RWPE2 (cell line): ENCODE results near the gene AFG1L.
A peak's percentile ranks its signal among the peaks of the same experiment; 100 is the strongest.

Source experiments
- ATAC-seq: fragments of 200-7000 bp; cut with Tn5 transposase; 3 replicates; pipeline ENCODE4 v1.9.1; 2021; ENCODE audit warnings: low read depth
- DNase-seq: peaks from one replicate; pipeline ENCODE4 v3.0.0-alpha.2; 2020; ENCODE audit warnings: low spot score
- H3K27ac ChIP-seq: fragments of 450-650 bp; 2 replicates; pipeline ENCODE4 v1.5.1; 2017; ENCODE audit warnings: mild to moderate bottlenecking; ENCODE audit not compliant: poor library complexity, severe bottlenecking
- H3K27me3 ChIP-seq: fragments of 250-450 bp; sonication (Bioruptor Pico); 2 replicates; pipeline ENCODE4 v1.5.1; 2021; ENCODE audit warnings: mild to moderate bottlenecking, moderate library complexity; ENCODE audit not compliant: insufficient read depth, poor library complexity, severe bottlenecking
- H3K36me3 ChIP-seq: fragments of 250-450 bp; sonication (Bioruptor Pico); 2 replicates; pipeline ENCODE4 v1.5.1; 2020; ENCODE audit warnings: low read depth, mild to moderate bottlenecking, moderate library complexity
- H3K4me1 ChIP-seq: fragments of 250-450 bp; sonication (Bioruptor Pico); 2 replicates; pipeline ENCODE4 v1.5.1; 2021; ENCODE audit warnings: mild to moderate bottlenecking, moderate library complexity; ENCODE audit not compliant: insufficient read depth, poor library complexity, severe bottlenecking
- H3K4me3 ChIP-seq: fragments of 250-450 bp; sonication (Bioruptor Pico); 2 replicates; pipeline ENCODE4 v1.5.1; 2021; ENCODE audit warnings: mild to moderate bottlenecking, moderate library complexity; ENCODE audit not compliant: severe bottlenecking
- H3K9me3 ChIP-seq: fragments of 250-450 bp; sonication (Bioruptor Pico); 2 replicates; pipeline ENCODE4 v1.5.1; 2021; ENCODE audit warnings: mild to moderate bottlenecking, moderate library complexity; ENCODE audit not compliant: severe bottlenecking
- CTCF ChIP-seq: fragments of 450-650 bp; IDR thresholded peaks from one replicate; pipeline ENCODE4 v1.5.1; 2017; ENCODE audit warnings: mild to moderate bottlenecking, moderate library complexity; ENCODE audit not compliant: poor library complexity, severe bottlenecking

The AFG1L gene

GRCh38 chr6:108549241-108549640 lies 254.4 kb downstream of the AFG1L start:
- Histone ChIP-seq H3K4me3 (no peak overlapping the region), H3K27ac (no peak overlapping the region), H3K4me1 (no peaks in the 10 kb centered on the region), H3K9me3 (no peaks in the 10 kb centered on the region), H3K27me3 (no peaks in the 10 kb centered on the region), H3K36me3 (no peaks in the 10 kb centered on the region)
- DNase-seq (no peak), ATAC-seq (no peak)
- no peak for TF ChIP-seq CTCF

GRCh38 chr6:108549741-108550140 lies 254.9 kb downstream of the AFG1L start:
- H3K4me3 ChIP-seq, result no peak overlapping the region
- peaks cover under 1% of the 10 kb centered on the region for H3K4me1 ChIP-seq
- no peaks in the 10 kb centered on the region for H3K27me3 ChIP-seq
- no peak for DNase-seq
- H3K27ac ChIP-seq, result no peak overlapping the region
- no peaks in the 10 kb centered on the region for H3K36me3 ChIP-seq
- ATAC-seq, result no peak
- no peak for TF ChIP-seq CTCF
- H3K9me3 ChIP-seq, result no peaks in the 10 kb centered on the region

GRCh38 chr6:108550256-108550655 lies 255.4 kb downstream of the AFG1L start:
- ATAC-seq (no peak), DNase-seq (no peak)
- no peaks in the 10 kb centered on the region for H3K27me3 ChIP-seq
- H3K27ac ChIP-seq, result no peak overlapping the region
- H3K36me3 ChIP-seq, result no peaks in the 10 kb centered on the region
- no peak overlapping the region for H3K4me3 ChIP-seq
- no peaks in the 10 kb centered on the region for H3K9me3 ChIP-seq
- H3K4me1 ChIP-seq, result peaks cover 6% of the 10 kb centered on the region
- no peak for TF ChIP-seq CTCF

- Histone ChIP-seq H3K27me3 (no peaks in the 10 kb centered on the region), H3K4me1 (peaks cover 17% of the 10 kb centered on the region), H3K9me3 (no peaks in the 10 kb centered on the region), H3K27ac (peak overlapping the region; percentile 29), H3K36me3 (no peaks in the 10 kb centered on the region), H3K4me3 (no peak overlapping the region)
- TF ChIP-seq CTCF, result peak; percentile 1
- DNase-seq, result no peak
- peak; percentile 10; the same call in 1 of the 3 replicates for ATAC-seq
Measured at GRCh38 chr6:108555399-108556052, 260.7 kb downstream of the AFG1L start.

- no peaks in the 10 kb centered on the region for H3K36me3 ChIP-seq
- H3K27me3 ChIP-seq, result no peaks in the 10 kb centered on the region
- H3K27ac ChIP-seq, result no peak overlapping the region
- H3K4me1 ChIP-seq, result peaks cover 17% of the 10 kb centered on the region
- DNase-seq (no peak), ATAC-seq (no peak)
- H3K9me3 ChIP-seq, result no peaks in the 10 kb centered on the region
- TF ChIP-seq CTCF, result no peak
- H3K4me3 ChIP-seq, result no peak overlapping the region
Measured at GRCh38 chr6:108556250-108556649, 261.4 kb downstream of the AFG1L start.
